Subcutaneous adipose tissue (tissue), 4 donors: ENCODE data around the gene RARA. TPM values are rescaled to one million over a fixed set of nuclear protein-coding genes. Genes with fewer than 3 reads are reported as not detected.

Experiments
- total RNA-seq, 4 donors: library from RNA; depleted of rRNA; stranded (reverse); fragments of >200 nt; gene quantifications; one replicate each; pipeline ENCODE4 v1.1.0, GENCODE V29; 2016
- TF ChIP-seq, protein P1 (sequence below): fragments of 450-650 bp; IDR thresholded peaks from one replicate; pipeline ENCODE4 v1.5.1; 2016; ENCODE audit warnings: low read depth, mild to moderate bottlenecking, control low read depth, antibody characterized with exemption, moderate library complexity

The RARA gene
- total RNA-seq, 4 donors from 2014 or later = 13.9 to 21.5 (median 17.9) TPM

DNA sequence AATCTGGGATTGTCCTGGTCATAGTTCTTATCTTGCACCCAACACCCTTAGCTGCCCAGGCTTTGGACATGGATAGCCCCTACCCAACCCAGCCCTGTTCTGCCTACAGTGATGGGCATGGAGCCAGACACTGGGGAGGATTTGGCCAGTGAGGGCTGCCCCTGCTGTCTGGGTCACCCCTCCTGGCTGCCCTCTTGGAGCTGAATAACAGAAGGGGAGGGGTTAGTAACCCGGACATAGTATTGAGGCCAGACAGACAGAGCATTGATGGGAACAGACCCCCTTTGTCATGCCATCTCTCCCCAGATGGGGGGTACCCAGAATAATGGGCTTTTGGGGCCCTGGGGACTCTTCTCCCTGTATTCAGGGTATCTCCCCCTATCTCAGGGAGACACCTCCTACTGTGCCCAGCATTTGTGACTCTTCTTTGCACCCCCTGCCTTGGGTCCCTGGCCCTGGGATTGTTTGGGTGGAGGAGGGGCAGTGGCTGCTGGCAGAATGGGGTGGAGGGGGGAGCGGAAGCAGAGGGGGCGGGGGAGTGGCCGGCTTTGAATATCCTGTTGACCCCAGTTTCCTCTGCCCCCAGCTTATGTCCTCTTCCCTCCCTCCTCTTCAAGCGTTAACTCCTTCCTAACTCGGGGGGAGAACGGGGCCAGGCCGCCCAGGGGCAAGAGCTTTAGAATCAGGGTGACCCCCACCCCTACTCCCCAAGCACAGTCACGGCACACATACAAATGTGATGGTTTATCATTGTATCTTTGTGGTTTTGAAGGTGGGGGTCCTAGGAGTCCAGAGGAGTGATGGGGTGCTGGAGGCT is 38.5 kb downstream of the RARA start:
- TF ChIP-seq, protein P1, sequence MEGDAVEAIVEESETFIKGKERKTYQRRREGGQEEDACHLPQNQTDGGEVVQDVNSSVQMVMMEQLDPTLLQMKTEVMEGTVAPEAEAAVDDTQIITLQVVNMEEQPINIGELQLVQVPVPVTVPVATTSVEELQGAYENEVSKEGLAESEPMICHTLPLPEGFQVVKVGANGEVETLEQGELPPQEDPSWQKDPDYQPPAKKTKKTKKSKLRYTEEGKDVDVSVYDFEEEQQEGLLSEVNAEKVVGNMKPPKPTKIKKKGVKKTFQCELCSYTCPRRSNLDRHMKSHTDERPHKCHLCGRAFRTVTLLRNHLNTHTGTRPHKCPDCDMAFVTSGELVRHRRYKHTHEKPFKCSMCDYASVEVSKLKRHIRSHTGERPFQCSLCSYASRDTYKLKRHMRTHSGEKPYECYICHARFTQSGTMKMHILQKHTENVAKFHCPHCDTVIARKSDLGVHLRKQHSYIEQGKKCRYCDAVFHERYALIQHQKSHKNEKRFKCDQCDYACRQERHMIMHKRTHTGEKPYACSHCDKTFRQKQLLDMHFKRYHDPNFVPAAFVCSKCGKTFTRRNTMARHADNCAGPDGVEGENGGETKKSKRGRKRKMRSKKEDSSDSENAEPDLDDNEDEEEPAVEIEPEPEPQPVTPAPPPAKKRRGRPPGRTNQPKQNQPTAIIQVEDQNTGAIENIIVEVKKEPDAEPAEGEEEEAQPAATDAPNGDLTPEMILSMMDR = no peak

DNA sequence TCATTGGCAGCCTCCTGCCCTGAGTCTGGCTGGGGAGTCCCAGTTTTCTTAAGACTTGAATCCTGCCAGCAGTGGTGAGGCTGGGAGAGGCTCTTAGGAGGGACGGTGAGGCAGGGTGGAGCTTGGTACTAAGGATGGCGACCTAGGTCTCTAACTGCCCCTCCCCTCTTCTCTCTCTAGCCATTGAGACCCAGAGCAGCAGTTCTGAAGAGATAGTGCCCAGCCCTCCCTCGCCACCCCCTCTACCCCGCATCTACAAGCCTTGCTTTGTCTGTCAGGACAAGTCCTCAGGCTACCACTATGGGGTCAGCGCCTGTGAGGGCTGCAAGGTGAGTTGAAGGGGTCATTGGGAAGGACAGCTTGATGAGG is 39.1 kb downstream of the RARA start:
- TF ChIP-seq, protein P1 = no peak

DNA sequence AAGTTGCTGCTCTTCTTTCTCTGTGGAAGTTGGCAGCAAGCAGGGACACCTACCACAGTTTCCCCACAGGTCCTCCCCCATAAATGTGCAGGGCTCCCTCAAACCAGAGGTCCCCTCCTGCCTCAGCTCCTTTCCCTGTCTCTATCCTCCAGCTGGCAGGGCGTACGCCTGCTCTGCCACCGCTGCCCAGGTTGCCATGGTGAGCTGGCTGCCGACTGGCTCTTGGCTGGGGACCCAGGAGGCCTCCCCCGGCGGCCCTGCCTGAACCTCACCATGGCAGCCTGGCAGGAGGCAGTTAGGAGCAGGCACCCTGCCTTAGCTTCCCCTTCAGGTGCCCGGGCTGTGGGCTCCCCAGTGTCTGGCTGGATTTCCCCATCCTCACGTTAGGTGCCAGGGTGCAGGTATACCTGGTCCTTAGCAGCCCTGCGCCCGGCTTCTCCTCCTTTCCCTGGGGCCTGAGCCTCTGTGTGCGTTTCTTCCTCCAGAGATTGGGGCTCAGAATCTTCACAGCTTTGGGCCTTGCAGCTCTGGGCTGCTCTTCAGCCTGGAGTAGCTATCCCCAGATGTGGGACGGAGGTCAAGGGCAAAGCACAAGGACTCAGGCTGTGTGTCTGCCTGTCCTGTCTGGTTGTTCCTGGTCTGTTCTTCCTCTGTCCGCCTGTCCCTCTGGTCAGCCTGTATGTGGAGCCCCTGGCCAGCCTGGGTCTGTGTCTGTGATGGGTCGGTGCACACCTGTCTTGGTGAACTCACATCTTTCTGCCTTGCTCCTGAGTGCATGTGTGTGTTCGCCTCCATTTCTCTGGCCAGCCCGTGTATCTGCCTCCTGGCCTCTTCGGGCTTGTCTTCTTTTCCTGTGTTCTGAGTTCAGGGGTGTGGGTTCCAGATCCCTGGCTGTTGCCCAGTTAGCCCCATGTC is 39.8 kb downstream of the RARA start:
- TF ChIP-seq, protein P1 = no peak

DNA sequence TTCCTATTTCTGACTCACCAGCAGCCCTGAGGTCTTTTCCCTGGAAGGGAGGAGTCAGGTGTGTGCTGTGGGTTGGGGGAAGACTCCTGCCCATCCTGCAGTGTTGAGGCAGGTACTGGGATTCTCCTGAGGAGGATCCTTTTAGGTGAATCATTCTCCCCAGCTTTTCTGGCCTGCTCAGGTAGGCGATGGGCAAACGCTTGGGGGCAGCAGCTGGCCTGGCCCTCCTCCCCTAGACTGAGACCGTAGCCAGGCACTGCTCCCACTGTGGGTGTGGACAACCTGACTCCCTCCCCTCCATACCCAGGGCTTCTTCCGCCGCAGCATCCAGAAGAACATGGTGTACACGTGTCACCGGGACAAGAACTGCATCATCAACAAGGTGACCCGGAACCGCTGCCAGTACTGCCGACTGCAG is 40.5 kb downstream of the RARA start:
- TF ChIP-seq, protein P1 = no peak

DNA sequence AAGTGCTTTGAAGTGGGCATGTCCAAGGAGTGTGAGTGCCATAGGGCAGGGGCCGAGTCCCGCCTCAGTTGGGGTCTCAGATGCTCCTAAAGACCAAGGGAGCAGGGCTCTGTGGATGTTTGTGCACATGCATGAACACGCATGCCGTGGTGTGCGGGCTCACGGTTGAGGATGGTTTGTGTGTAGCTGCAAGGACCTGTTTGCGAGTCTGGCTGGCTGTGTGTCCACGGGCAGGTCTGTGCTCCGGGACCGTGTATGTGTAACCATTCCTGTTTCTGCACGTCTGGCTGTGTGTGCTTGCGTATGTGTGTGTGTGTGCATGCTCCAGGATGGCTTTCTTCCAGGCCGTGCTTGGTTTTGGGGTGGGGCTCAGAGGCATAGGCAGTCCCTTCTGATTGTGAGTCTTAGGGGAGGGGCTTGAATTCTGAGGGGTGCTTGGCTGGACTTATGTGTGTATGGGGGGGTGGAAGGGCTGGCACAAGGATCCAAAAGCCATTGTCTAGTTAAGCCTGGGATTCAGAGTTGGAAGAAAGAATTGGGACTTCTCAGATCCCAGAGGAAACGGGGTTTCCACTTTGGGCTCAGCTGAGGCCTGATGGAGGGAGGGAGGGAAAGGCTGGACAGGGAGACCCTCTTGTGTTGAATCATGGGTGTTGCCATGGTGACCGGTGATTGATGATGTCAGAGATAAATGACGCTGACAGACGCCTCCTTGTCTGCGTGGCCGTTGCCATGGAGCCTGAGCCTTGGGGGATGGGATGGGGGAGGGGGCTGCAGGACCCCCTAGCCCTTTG is 41.1 kb downstream of the RARA start:
- TF ChIP-seq, protein P1 = no peak

DNA sequence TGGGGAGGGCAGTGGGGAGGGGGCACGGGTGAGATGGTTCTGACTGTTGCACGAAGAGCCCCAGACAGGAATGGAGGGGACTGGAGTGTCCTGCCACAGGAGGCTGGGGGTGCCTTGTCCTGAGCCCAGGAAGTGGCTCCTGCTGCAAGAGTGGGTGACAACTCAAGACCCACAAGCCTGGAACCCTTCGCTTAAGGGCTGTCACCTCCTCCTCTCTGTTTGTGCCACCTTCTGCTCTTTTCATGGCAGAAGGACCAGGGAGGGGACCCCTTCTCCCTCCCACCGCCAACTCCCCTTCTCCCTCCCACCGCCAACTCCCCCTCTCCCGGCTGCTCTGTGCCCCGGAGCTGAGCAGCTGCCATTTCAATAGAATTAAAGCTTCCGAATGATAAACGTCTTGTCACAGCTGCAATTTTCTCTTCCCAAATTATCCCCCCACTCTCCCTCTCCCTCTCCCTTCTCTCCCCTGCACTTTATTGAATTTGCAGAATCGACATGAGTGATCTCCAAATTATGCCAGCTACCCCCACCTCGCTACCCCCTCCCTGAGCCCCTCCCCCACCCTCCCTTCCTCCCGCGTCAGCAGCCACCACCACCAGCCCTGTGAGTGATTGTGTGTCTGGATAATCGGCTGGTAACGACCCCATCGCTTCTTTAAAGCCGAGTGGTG is 41.8 kb downstream of the RARA start:
- TF ChIP-seq, protein P1 = no peak
